Uterus (tissue), 4 donors: ENCODE results near the gene NAV2. TPM values are rescaled to one million over a fixed set of nuclear protein-coding genes. Genes with fewer than 3 reads are reported as not detected.
"Not testable (repeated sequence)": the region's sequence is repeated elsewhere in the genome, so short reads cannot be mapped to it uniquely, and the experiment has no call there.

Source experiments
- DNase-seq, 2 donors: peaks; one replicate each; pipeline ENCODE4 v3.0.0-alpha.2; 2019 to 2020
- H3K27ac ChIP-seq, 2 donors: fragments of 200-600 bp; sonication (generic); 1 replicate in 1 of 2; 2 replicates in 1 of 2; pipeline ENCODE4 v1.5.1; 2016 to 2018
- H3K27me3 ChIP-seq, 2 donors: fragments of 200-600 bp; sonication (generic); one replicate each; pipeline ENCODE4 v1.5.1; 2018 to 2019; ENCODE audit warnings: control low read depth in 1 of 2
- H3K36me3 ChIP-seq, 2 donors: fragments of 200-600 bp; sonication (generic); one replicate each; pipeline ENCODE4 v1.5.1; 2019; ENCODE audit warnings: control low read depth in 1 of 2
- H3K4me1 ChIP-seq, 2 donors: fragments of 200-600 bp; sonication (generic); one replicate each; pipeline ENCODE4 v1.5.1; 2018 to 2019; ENCODE audit warnings: control low read depth in 1 of 2
- H3K4me3 ChIP-seq, 2 donors: fragments of 200-600 bp; sonication (generic); 1 replicate in 1 of 2; 2 replicates in 1 of 2; pipeline ENCODE4 v1.5.1; 2018 to 2019; ENCODE audit warnings: mild to moderate bottlenecking in 1 of 2
- H3K9me3 ChIP-seq, 2 donors: fragments of 200-600 bp; sonication (generic); one replicate each; pipeline ENCODE4 v1.5.1; 2019; ENCODE audit warnings: control low read depth in 1 of 2
- CTCF ChIP-seq, 4 experiments: fragments of 200-600 bp in 2 of 4; fragments of 450-650 bp in 2 of 4; sonication (generic) in 2 of 4; IDR thresholded peaks; one replicate each; pipeline ENCODE4 v1.5.1; 2016 to 2019; ENCODE audit warnings: antibody characterized with exemption in 4 of 4, mild to moderate bottlenecking in 2 of 4, moderate library complexity in 1 of 4
- POLR2A ChIP-seq, 2 donors: fragments of 450-650 bp; IDR thresholded peaks; one replicate each; pipeline ENCODE4 v1.6.1; 2016; ENCODE audit warnings: antibody characterized with exemption in 2 of 2, mild to moderate bottlenecking in 1 of 2, moderate library complexity in 1 of 2
- intact Hi-C: fragments of 100-400 bp; cut with DNase I; formaldehyde crosslinking; loops from one replicate; pipeline ENCODE4 v1.15.1; 2023; ENCODE audit warnings: low total_unique reads
- total RNA-seq, 4 donors: library from RNA; depleted of rRNA in 3 of 4; stranded (reverse); fragments of >200 nt in 3 of 4; gene quantifications; one replicate each; pipeline versions ENCODE4 v1.1.0 to v1.2.4, GENCODE V29; 2014 to 2023
- donor health status: DM: yes; HTN: yes; CAD: no.

NAV2 gene
- total RNA-seq, 4 donors from 2014 or later: 2.6 to 31.6 (median 5.7) TPM

- no peak for DNase-seq
- intact Hi-C loops: no loop called here
- Histone ChIP-seq H3K27ac (no peak overlapping the region), H3K36me3 (no peaks in the 10 kb centered on the region), H3K9me3 (no peaks in the 10 kb centered on the region), H3K27me3 (no peaks in the 10 kb centered on the region), H3K4me1 (no peaks in the 10 kb centered on the region), H3K4me3 (no peak overlapping the region)
- TF ChIP-seq CTCF (IDR thresholded peaks at IDR 0.05) (no peak), POLR2A (IDR thresholded peaks at IDR 0.05) (no peak)
Measured at GRCh38 chr11:20075627-20076026, 363.0 kb downstream of the NAV2 start.

GRCh38 chr11:20078846-20079245 is 366.2 kb downstream of the NAV2 start:
- no peak for DNase-seq
- Histone ChIP-seq H3K27me3 (no peaks in the 10 kb centered on the region), H3K27ac (no peak overlapping the region), H3K36me3 (no peaks in the 10 kb centered on the region), H3K4me3 (no peak overlapping the region), H3K4me1 (no peaks in the 10 kb centered on the region), H3K9me3 (no peaks in the 10 kb centered on the region)
- intact Hi-C loops: no loop called here
- no peak for TF ChIP-seq CTCF (IDR thresholded peaks at IDR 0.05)
- no peak for TF ChIP-seq POLR2A (IDR thresholded peaks at IDR 0.05)

- intact Hi-C loops: no loop called here
- Histone ChIP-seq H3K4me3 (no peak overlapping the region), H3K27ac (no peak overlapping the region), H3K27me3 (no peaks in the 10 kb centered on the region), H3K4me1 (no peaks in the 10 kb centered on the region), H3K9me3 (no peaks in the 10 kb centered on the region), H3K36me3 (no peaks in the 10 kb centered on the region)
- DNase-seq: no peak
- TF ChIP-seq POLR2A (IDR thresholded peaks at IDR 0.05): no peak
- no peak for TF ChIP-seq CTCF (IDR thresholded peaks at IDR 0.05)
Measured at GRCh38 chr11:20080032-20080685, 367.5 kb downstream of the NAV2 start.

GRCh38 chr11:20081336-20081735 is 368.7 kb downstream of the NAV2 start:
- no peak overlapping the region for H3K27ac ChIP-seq
- no peaks in the 10 kb centered on the region for H3K4me1 ChIP-seq
- H3K36me3 ChIP-seq: no peaks in the 10 kb centered on the region
- H3K27me3 ChIP-seq: no peaks in the 10 kb centered on the region
- intact Hi-C loops: no loop called here
- H3K9me3 ChIP-seq: no peaks in the 10 kb centered on the region
- no peak overlapping the region for H3K4me3 ChIP-seq
- TF ChIP-seq POLR2A (IDR thresholded peaks at IDR 0.05): no peak
- TF ChIP-seq CTCF (IDR thresholded peaks at IDR 0.05): no peak
- no peak for DNase-seq

- H3K36me3 ChIP-seq, H3K27me3 ChIP-seq, DNase-seq, H3K9me3 ChIP-seq, intact Hi-C loops, H3K4me1 ChIP-seq, H3K27ac ChIP-seq, H3K4me3 ChIP-seq: not testable (repeated sequence)
Measured at GRCh38 chr11:20083877-20084276, 371.2 kb downstream of the NAV2 start.
